ENCODE results near the gene MAGI2.

DNA sequence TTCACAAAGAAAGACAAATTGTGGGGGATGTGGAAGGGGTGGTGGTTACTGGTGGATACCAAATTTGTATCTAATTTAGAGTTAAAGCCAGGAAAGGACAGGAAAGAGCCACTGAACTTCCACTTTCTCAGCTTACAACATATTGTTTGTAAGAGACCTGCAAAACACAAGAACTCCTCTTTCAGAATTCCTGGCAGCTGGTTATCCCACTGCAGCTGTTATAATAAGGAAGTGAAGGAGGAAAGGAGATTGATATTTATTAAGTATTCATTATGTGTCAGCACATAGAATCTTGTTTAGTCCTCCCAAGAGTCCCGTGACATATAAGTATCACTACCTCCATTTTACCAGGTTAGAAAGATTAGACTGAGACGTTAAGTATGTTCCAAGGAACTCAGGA lies 1173.2 kb downstream of the MAGI2 start:
- TF ChIP-seq, protein P1, sequence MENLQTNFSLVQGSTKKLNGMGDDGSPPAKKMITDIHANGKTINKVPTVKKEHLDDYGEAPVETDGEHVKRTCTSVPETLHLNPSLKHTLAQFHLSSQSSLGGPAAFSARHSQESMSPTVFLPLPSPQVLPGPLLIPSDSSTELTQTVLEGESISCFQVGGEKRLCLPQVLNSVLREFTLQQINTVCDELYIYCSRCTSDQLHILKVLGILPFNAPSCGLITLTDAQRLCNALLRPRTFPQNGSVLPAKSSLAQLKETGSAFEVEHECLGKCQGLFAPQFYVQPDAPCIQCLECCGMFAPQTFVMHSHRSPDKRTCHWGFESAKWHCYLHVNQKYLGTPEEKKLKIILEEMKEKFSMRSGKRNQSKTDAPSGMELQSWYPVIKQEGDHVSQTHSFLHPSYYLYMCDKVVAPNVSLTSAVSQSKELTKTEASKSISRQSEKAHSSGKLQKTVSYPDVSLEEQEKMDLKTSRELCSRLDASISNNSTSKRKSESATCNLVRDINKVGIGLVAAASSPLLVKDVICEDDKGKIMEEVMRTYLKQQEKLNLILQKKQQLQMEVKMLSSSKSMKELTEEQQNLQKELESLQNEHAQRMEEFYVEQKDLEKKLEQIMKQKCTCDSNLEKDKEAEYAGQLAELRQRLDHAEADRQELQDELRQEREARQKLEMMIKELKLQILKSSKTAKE (CRISPR knock-in tag; IDR thresholded peaks at IDR 0.05; ENCODE audit: borderline replicate concordance) = no peak
- no peak for TF ChIP-seq ZNF263 (CRISPR knock-in tag; IDR thresholded peaks at IDR 0.05)
